GM10248 (cell line): ENCODE data around the gene MATN1.

Experiments
- CTCF ChIA-PET: fragments of 300-600 bp; sonication (Branson Sonifier 250); formaldehyde crosslinking; extraction: SDS; loops from one replicate; lab custom pipeline; 2021; ENCODE audit warnings: antibody characterized with exemption; lab: Yijun Ruan, JAX
- POLR2A ChIA-PET: fragments of 350-650 bp; sonication (Branson Sonifier 250); formaldehyde crosslinking; extraction: SDS; loops from one replicate; lab custom pipeline; 2020; ENCODE audit warnings: antibody characterized with exemption; lab: Yijun Ruan, JAX
- DNase-seq: peaks from one replicate; pipeline ENCODE4 v3.0.0; 2012; ENCODE audit errors: extremely low spot score
- TF ChIP-seq, protein P1 (sequence below): IDR thresholded peaks from 2 replicates; pipeline ENCODE4 v1.5.1; 2012; ENCODE audit warnings: mild to moderate bottlenecking, low read depth; ENCODE audit errors: extremely low read depth, missing control alignments, control extremely low read depth

The MATN1 gene

DNA sequence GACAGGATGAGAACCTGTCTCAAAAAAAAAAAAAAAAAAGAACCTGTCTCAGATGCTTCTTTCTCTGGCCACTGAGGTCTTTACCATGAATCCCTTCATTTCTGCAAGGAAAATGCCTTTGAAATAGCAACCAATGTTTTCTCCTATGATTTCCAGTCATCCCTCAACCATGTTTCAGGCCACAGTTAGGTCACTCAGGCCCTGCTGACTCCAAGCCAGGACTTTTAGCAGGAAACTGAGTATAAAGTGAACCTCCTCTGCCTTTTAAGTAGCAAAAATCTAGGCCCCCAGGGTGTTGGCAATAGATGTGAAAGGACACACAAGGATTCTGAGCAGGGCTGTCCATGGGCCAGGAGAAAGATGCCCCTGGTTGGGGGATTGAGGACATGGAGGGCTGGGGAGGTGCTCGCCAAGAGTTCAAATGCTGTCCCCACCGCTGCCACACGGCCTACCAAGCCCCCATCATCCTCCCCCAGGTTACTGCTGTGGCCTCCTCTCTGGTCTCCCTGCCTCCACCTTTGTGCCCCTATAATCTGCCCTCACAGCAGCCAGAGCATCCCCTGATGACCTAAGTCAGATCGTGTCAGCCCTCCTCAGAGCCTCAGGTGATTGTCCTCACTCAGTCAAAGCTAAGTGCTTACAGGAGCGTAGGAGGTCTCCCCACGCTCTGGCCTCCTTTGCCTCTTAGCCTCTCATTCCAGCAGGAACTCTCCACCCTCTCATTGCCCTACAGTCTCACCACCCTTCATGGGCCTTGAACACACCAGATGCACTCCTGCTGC, 54.6 kb downstream of the MATN1 start:
- POLR2A ChIA-PET: no interaction called here
- CTCF ChIA-PET: no interaction called here
- no peak for DNase-seq
- TF ChIP-seq, protein P1, sequence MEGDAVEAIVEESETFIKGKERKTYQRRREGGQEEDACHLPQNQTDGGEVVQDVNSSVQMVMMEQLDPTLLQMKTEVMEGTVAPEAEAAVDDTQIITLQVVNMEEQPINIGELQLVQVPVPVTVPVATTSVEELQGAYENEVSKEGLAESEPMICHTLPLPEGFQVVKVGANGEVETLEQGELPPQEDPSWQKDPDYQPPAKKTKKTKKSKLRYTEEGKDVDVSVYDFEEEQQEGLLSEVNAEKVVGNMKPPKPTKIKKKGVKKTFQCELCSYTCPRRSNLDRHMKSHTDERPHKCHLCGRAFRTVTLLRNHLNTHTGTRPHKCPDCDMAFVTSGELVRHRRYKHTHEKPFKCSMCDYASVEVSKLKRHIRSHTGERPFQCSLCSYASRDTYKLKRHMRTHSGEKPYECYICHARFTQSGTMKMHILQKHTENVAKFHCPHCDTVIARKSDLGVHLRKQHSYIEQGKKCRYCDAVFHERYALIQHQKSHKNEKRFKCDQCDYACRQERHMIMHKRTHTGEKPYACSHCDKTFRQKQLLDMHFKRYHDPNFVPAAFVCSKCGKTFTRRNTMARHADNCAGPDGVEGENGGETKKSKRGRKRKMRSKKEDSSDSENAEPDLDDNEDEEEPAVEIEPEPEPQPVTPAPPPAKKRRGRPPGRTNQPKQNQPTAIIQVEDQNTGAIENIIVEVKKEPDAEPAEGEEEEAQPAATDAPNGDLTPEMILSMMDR: no peak

GRCh38 chr1:30668024-30668423, 55.4 kb downstream of the MATN1 start:
- no peak for DNase-seq
- POLR2A ChIA-PET: no interaction called here
- CTCF ChIA-PET: no interaction called here
- TF ChIP-seq, protein P1: no peak

DNA sequence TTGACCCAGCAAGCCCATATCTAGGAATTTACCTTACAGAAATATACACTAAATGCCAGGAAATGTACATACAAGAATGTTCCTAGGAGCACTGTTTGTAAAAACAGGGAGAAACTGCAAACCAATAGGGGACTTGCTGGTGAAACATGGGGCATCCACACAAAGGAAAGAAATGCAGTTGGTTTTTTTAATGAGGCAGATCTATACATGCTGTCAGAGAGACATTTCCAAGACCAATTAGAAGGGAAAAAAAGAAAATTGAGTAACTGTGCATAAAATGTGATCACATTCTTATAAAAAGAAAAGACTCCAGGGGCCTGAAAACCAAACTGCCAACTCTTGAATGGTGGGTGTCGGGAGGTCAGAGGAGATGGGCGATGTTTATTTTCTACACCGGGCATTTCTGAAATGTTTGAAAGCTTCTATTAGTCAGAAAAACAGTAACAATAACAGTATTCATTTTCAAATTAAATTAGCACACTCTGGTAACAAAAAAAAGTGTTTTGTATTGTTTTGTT, 56.6 kb downstream of the MATN1 start:
- TF ChIP-seq, protein P1: no peak
- POLR2A ChIA-PET: no interaction called here
- no peak for DNase-seq
- CTCF ChIA-PET: no interaction called here

GRCh38 chr1:30665216-30666010, 58.0 kb downstream of the MATN1 start:
- TF ChIP-seq, protein P1: no peak
- POLR2A ChIA-PET: interaction anchor here (0.7 kb wide), 1 partner anchor 35 kb away, joined by 3 read pairs; no protein-coding TSS in a partner anchor
- DNase-seq: no peak
- CTCF ChIA-PET: no interaction called here

DNA sequence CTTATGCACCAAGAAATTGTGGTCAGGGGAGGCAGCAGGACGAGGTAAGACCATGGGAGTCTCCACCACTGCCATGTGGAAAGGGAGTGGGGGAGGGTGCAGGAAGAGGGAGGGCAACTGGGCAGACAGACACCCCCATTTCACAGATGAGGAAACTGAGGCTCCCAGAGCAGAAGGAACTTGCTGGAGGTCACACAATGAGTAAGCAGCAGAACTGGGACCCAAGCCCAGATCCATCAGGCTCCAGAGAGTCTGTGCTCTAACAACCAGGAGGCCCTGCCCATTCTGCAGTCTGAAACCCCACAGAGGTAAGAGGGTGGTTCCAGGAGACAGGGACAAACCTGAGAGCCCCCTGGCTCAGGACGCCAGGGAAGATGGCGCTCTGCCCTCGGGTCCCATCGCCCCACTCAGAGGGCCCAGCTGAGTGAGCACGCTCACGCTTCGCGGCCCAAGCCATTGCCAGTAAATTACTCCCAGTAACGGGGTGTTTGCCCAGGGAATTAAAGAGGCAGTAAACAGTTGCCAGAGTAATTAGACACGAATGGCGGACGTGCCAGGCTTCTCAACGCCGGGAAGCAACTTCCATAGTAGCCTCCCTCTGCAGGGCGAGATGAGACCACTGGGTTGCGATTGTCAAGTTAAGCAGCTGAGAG, 59.2 kb downstream of the MATN1 start:
- DNase-seq: no peak
- TF ChIP-seq, protein P1: no peak
- POLR2A ChIA-PET: no interaction called here
- CTCF ChIA-PET: no interaction called here

DNA sequence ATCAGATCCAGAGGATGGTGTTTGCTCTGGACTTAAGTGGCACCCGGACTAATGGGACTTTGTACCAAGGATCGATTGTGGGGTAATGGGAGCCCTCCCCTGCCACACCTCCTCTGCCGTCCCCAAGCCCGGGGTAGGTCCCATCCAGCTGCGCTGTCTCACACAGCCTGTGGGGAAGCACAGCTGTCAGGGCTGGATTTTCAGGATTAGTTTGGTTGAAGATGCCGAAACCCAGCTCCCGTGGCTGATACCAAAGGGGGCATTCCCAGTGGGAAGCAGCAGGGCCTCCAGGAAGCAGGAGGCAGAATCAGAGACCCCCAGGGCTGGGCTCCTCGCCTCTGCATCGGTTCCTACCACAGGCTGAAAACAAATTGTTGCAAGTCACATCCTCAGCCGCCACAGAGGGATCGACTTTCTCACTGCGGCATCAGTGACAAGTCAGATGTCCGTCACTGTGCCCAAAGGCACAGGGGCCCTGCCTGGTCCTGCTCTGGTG, 59.7 kb downstream of the MATN1 start:
- ChIA-PET POLR2A (no interaction called here), CTCF (no interaction called here)
- no peak for DNase-seq
- TF ChIP-seq, protein P1: no peak
